Upper lobe of left lung (tissue), 4 donors: ENCODE data around the gene KLHL29.

Experiments used
- CTCF ChIP-seq, 6 experiments: fragments of 450-650 bp in 4 of 6; fragments of 200-600 bp in 2 of 6; sonication (generic) in 2 of 6; IDR thresholded peaks; one replicate each; pipeline ENCODE4 v1.5.1; 2016 to 2019; ENCODE audit warnings: antibody characterized with exemption in 6 of 6
- POLR2A ChIP-seq, 4 donors: fragments of 450-650 bp; IDR thresholded peaks; one replicate each; pipeline ENCODE4 v1.5.1; 2016 to 2017; ENCODE audit warnings: antibody characterized with exemption in 4 of 4, mild to moderate bottlenecking in 2 of 4

DNA sequence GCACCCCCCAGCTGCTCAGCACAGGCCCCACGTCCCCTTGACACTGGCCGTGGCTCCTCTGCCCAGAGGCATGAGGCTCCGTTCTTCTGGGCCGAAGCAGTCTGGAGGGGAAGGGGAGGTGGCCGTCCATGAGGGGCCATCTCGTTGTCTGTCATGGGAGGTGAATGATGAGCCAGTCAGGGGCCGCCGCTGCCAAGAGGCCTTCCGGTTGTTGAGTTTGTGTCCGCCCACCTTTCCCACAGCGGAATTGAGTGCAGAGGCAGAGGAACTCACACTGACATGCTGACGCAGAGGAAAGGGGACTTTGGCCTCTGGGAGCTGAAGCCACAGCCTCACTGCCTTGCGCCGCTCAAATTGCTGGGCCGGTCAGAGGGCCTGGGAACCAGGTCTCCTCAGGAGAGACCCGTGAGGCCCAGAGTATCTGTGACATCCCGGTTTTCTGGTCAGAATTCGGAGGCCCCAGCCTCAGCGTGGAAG lies 273.5 kb downstream of the KLHL29 start:
- TF ChIP-seq POLR2A (IDR thresholded peaks at IDR 0.05): no peak
- no peak for TF ChIP-seq CTCF (IDR thresholded peaks at IDR 0.05)
